GM23338 (cell line): ENCODE results near the gene CHD8. TPM values are rescaled to one million over a fixed set of nuclear protein-coding genes. Genes with fewer than 3 reads are reported as not detected.

Experiments
- ATAC-seq: fragments of 200-7000 bp; cut with Tn5 transposase; 3 replicates; pipeline ENCODE4 v1.9.1; 2020
- DNase-seq: peaks from one replicate; pipeline ENCODE4 v3.0.0-alpha.2; 2015; ENCODE audit warnings: low spot score
- H2AFZ ChIP-seq: fragments of 200-600 bp; sonication (generic); 2 replicates; pipeline ENCODE4 v1.8.0; 2016; ENCODE audit warnings: antibody characterized with exemption, mild to moderate bottlenecking, moderate library complexity
- H3F3A ChIP-seq: fragments of 200-600 bp; sonication (generic); replicated peaks from 2 replicates; pipeline ENCODE4 v1.8.0; 2017; ENCODE audit warnings: antibody characterized with exemption, mixed run types, low read depth
- H3K27ac ChIP-seq: fragments of 200-600 bp; sonication (generic); 2 replicates; pipeline ENCODE4 v1.6.1; 2016; ENCODE audit warnings: low read depth
- H3K27me3 ChIP-seq: fragments of 200-600 bp; sonication (generic); 2 replicates; pipeline ENCODE4 v1.8.0; 2016; ENCODE audit warnings: mild to moderate bottlenecking, mixed run types, moderate library complexity; ENCODE audit not compliant: insufficient read depth
- H3K36me3 ChIP-seq: fragments of 200-600 bp; sonication (generic); 2 replicates; pipeline ENCODE4 v1.8.0; 2016; ENCODE audit warnings: mild to moderate bottlenecking; ENCODE audit not compliant: insufficient read depth
- H3K4me1 ChIP-seq: fragments of 200-600 bp; sonication (generic); 2 replicates; pipeline ENCODE4 v1.8.0; 2016; ENCODE audit warnings: mild to moderate bottlenecking, moderate library complexity; ENCODE audit not compliant: insufficient read depth
- H3K4me2 ChIP-seq: fragments of 200-600 bp; sonication (generic); 2 replicates; pipeline ENCODE4 v1.7.1; 2017; ENCODE audit warnings: mixed run types
- H3K4me3 ChIP-seq: fragments of 200-600 bp; sonication (generic); 2 replicates; pipeline ENCODE4 v1.6.1; 2016; ENCODE audit warnings: mixed run types
- H3K79me2 ChIP-seq: fragments of 200-600 bp; sonication (generic); replicated peaks from 2 replicates; pipeline ENCODE4 v1.8.0; 2017; ENCODE audit warnings: mild to moderate bottlenecking; ENCODE audit not compliant: insufficient read depth
- H3K9me2 ChIP-seq: fragments of 200-600 bp; sonication (generic); 2 replicates; pipeline ENCODE4 v1.8.0; 2017; ENCODE audit not compliant: insufficient read depth
- H4K20me1 ChIP-seq: fragments of 200-600 bp; sonication (generic); replicated peaks from 2 replicates; pipeline ENCODE4 v1.8.0; 2017; ENCODE audit warnings: mild to moderate bottlenecking; ENCODE audit not compliant: insufficient read depth
- H3K27ac Mint-ChIP-seq: 2 replicates; pipeline ENCODE4 v1.8.0; 2020; ENCODE audit warnings: inconsistent platforms, mild to moderate bottlenecking, moderate library complexity, mixed read lengths
- H3K27me3 Mint-ChIP-seq: 3 replicates; pipeline ENCODE4 v1.8.0; 2022; ENCODE audit warnings: low read depth, mild to moderate bottlenecking, moderate library complexity, mixed read lengths, inconsistent platforms; ENCODE audit not compliant: insufficient read depth, poor library complexity
- H3K36me3 Mint-ChIP-seq: 3 replicates; pipeline ENCODE4 v1.8.0; 2021; ENCODE audit warnings: low read depth, mild to moderate bottlenecking, inconsistent platforms, moderate library complexity, mixed read lengths
- H3K4me1 Mint-ChIP-seq: 3 replicates; pipeline ENCODE4 v1.8.0; 2020; ENCODE audit warnings: mild to moderate bottlenecking, inconsistent platforms, mixed read lengths
- H3K4me3 Mint-ChIP-seq: 3 replicates; pipeline ENCODE4 v1.8.0; 2021; ENCODE audit warnings: moderate library complexity, mild to moderate bottlenecking, inconsistent platforms, mixed read lengths
- H3K9me3 Mint-ChIP-seq: 3 replicates; pipeline ENCODE4 v1.8.0; 2020; ENCODE audit warnings: moderate library complexity, mild to moderate bottlenecking, inconsistent platforms, mixed read lengths
- CREB1 ChIP-seq: fragments of 250-450 bp; sonication (Bioruptor Pico); IDR thresholded peaks from 2 replicates; pipeline ENCODE4 v1.5.0; 2020; ENCODE audit warnings: low read depth, mild to moderate bottlenecking, moderate library complexity
- ETS1 ChIP-seq: IDR thresholded peaks from 2 replicates; pipeline ENCODE4 v1.6.1; 2016; ENCODE audit warnings: antibody characterized with exemption
- EZH2 ChIP-seq: fragments of 200-600 bp; sonication (generic); IDR thresholded peaks from one replicate; pipeline ENCODE4 v1.8.0; 2017; ENCODE audit warnings: antibody characterized with exemption, mild to moderate bottlenecking, low read depth; ENCODE audit not compliant: unreplicated experiment
- EZH2phosphoT487 ChIP-seq: fragments of 200-600 bp; sonication (generic); IDR thresholded peaks from one replicate; pipeline ENCODE4 v1.8.1; 2018; ENCODE audit warnings: antibody characterized with exemption; ENCODE audit not compliant: unreplicated experiment
- JUNB ChIP-seq: IDR thresholded peaks from one replicate; pipeline ENCODE4 v1.6.1; 2016; ENCODE audit warnings: antibody characterized with exemption; ENCODE audit not compliant: unreplicated experiment
- NANOG ChIP-seq: IDR thresholded peaks from 2 replicates; pipeline ENCODE4 v1.6.1; 2016; ENCODE audit warnings: antibody characterized with exemption, borderline replicate concordance
- POLR2AphosphoS5 ChIP-seq: IDR thresholded peaks from 2 replicates; pipeline ENCODE4 v1.6.1; 2016; ENCODE audit warnings: antibody characterized with exemption, low read depth
- STAT1 ChIP-seq: IDR thresholded peaks from one replicate; pipeline ENCODE4 v1.6.1; 2016; ENCODE audit warnings: antibody characterized with exemption; ENCODE audit not compliant: unreplicated experiment
- ZNF114 ChIP-seq: fragments of 250-450 bp; sonication (Bioruptor Pico); IDR thresholded peaks from 2 replicates; pipeline ENCODE4 v1.5.0; 2020; ENCODE audit warnings: mild to moderate bottlenecking, moderate library complexity
- ZNF331 ChIP-seq: fragments of 250-450 bp; sonication (Bioruptor Pico); IDR thresholded peaks from 2 replicates; pipeline ENCODE4 v1.5.0; 2020; ENCODE audit warnings: low read depth, mild to moderate bottlenecking, moderate library complexity
- ZNF462 ChIP-seq: fragments of 250-450 bp; sonication (Bioruptor Pico); IDR thresholded peaks from 2 replicates; pipeline ENCODE4 v1.5.0; 2020; ENCODE audit warnings: mild to moderate bottlenecking, moderate library complexity
- polyA plus RNA-seq: library from polyadenylated mRNA; unstranded; fragments of >200 nt; fragmentation: Nextera tagmentation; extraction: Ambion mirVana; gene quantifications from 2 replicates; pipeline ENCODE4 v1.2.1, GENCODE V29; 2016
- total RNA-seq: library from RNA; depleted of rRNA; stranded (reverse); fragments of >200 nt; shearing (Covaris generic); gene quantifications from 2 replicates; pipeline ENCODE4 v1.2.3, GENCODE V29; 2014
- TF ChIP-seq, protein P1 (sequence below), 2 experiments: fragments of 200-600 bp in 1 of 2; sonication (generic) in 1 of 2; conservative IDR thresholded peaks; 2 replicates each; pipeline versions ENCODE4 v1.5.1 to v1.6.1; 2016 to 2017; ENCODE audit warnings: antibody characterized with exemption in 2 of 2, low read depth in 2 of 2, mild to moderate bottlenecking in 2 of 2, moderate library complexity in 1 of 2
- TF ChIP-seq, protein P2 (sequence below): IDR thresholded peaks from one replicate; pipeline ENCODE4 v1.6.1; 2018; ENCODE audit warnings: antibody characterized with exemption; ENCODE audit not compliant: unreplicated experiment

The CHD8 gene
- total and polyA plus RNA-seq, 2 experiments from 2014 or later: 96.2 to 129 TPM

DNA sequence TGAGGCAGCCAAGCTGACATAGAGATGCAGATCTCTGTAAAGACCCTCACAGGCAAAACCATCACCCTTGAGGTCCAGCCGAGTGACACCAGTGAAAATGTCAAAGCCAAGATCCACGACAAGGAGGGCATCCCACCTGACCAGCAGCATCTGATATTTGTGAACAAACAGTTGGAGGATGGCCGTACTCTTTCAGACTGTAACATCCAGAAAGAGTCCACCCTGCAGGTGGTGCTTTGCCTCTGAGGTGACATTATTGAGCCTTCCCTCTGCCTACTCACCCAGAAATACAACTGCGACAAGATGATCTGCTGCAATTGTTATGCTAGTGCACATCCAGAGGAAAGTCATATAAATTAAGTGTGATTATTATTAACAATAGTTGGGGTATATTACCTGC is 57.0 kb downstream of the CHD8 start:
- DNase-seq (no peak), ATAC-seq (no peak)
- Histone ChIP-seq H3K27me3 (no peaks in the 10 kb centered on the region), H3K27ac (no peak overlapping the region), H3K4me2 (no peak overlapping the region), H3K9me2 (no peaks in the 10 kb centered on the region), H3K36me3 (peaks cover 100% of the 10 kb centered on the region), H2AFZ (no peak overlapping the region), H3K4me3 (no peak overlapping the region), H3F3A (peaks cover 29% of the 10 kb centered on the region; the same call in 1 of the 2 replicates), H3K79me2 (no peaks in the 10 kb centered on the region), H3K4me1 (no peaks in the 10 kb centered on the region), H4K20me1 (peaks cover 21% of the 10 kb centered on the region)
- H3K4me3 Mint-ChIP-seq: no peak overlapping the region
- peaks cover 89% of the 10 kb centered on the region for H3K36me3 Mint-ChIP-seq
- no peaks in the 10 kb centered on the region for H3K27me3 Mint-ChIP-seq
- H3K4me1 Mint-ChIP-seq: no peaks in the 10 kb centered on the region
- 0 out of 2 replicates have a peak overlapping the region, but pooled peaks have one; percentile 19 for H3K27ac Mint-ChIP-seq
- H3K9me3 Mint-ChIP-seq: no peaks in the 10 kb centered on the region
- TF ChIP-seq, protein P1, sequence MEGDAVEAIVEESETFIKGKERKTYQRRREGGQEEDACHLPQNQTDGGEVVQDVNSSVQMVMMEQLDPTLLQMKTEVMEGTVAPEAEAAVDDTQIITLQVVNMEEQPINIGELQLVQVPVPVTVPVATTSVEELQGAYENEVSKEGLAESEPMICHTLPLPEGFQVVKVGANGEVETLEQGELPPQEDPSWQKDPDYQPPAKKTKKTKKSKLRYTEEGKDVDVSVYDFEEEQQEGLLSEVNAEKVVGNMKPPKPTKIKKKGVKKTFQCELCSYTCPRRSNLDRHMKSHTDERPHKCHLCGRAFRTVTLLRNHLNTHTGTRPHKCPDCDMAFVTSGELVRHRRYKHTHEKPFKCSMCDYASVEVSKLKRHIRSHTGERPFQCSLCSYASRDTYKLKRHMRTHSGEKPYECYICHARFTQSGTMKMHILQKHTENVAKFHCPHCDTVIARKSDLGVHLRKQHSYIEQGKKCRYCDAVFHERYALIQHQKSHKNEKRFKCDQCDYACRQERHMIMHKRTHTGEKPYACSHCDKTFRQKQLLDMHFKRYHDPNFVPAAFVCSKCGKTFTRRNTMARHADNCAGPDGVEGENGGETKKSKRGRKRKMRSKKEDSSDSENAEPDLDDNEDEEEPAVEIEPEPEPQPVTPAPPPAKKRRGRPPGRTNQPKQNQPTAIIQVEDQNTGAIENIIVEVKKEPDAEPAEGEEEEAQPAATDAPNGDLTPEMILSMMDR (conservative IDR thresholded peaks at IDR 0.05; ENCODE audit: low read depth in 2 of 2): no peak
- TF ChIP-seq ZNF331 (CRISPR knock-in tag) (no peak), STAT1 (no peak), POLR2AphosphoS5 (no peak), EZH2 (no peak), ZNF114 (CRISPR knock-in tag) (no peak), NANOG (no peak), JUNB (no peak), CREB1 (CRISPR knock-in tag) (no peak), ZNF462 (CRISPR knock-in tag) (no peak), EZH2phosphoT487 (no peak), ETS1 (no peak)
- TF ChIP-seq, protein P2, sequence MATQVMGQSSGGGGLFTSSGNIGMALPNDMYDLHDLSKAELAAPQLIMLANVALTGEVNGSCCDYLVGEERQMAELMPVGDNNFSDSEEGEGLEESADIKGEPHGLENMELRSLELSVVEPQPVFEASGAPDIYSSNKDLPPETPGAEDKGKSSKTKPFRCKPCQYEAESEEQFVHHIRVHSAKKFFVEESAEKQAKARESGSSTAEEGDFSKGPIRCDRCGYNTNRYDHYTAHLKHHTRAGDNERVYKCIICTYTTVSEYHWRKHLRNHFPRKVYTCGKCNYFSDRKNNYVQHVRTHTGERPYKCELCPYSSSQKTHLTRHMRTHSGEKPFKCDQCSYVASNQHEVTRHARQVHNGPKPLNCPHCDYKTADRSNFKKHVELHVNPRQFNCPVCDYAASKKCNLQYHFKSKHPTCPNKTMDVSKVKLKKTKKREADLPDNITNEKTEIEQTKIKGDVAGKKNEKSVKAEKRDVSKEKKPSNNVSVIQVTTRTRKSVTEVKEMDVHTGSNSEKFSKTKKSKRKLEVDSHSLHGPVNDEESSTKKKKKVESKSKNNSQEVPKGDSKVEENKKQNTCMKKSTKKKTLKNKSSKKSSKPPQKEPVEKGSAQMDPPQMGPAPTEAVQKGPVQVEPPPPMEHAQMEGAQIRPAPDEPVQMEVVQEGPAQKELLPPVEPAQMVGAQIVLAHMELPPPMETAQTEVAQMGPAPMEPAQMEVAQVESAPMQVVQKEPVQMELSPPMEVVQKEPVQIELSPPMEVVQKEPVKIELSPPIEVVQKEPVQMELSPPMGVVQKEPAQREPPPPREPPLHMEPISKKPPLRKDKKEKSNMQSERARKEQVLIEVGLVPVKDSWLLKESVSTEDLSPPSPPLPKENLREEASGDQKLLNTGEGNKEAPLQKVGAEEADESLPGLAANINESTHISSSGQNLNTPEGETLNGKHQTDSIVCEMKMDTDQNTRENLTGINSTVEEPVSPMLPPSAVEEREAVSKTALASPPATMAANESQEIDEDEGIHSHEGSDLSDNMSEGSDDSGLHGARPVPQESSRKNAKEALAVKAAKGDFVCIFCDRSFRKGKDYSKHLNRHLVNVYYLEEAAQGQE: no peak
